SW 1271 (cell line): ENCODE measurements around the gene ARHGEF38.

ENCODE experiments used
- DNase-seq, 2 experiments: peaks; one replicate each; lab custom pipeline; 2025; lab: John Stamatoyannopoulos, UW

Gene ARHGEF38

DNA sequence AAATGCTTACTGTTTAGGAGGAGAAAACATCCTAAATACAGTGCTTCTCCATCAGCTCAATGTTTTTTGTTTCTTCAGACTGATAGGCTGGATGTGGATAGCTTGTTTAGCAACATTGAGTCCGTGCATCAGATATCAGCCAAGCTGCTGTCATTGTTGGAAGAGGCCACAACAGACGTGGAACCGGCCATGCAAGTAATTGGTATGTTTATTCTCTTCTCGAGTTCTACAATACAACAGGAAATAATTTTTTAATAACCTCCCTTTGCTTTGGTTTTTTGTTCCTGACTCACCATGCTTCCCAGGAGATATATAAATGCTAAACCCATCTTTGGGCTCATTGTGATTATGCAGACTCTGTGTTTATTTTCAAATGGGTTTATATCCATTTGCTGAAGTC is 60.9 kb downstream of the ARHGEF38 start:
- DNase-seq, result no peak

DNA sequence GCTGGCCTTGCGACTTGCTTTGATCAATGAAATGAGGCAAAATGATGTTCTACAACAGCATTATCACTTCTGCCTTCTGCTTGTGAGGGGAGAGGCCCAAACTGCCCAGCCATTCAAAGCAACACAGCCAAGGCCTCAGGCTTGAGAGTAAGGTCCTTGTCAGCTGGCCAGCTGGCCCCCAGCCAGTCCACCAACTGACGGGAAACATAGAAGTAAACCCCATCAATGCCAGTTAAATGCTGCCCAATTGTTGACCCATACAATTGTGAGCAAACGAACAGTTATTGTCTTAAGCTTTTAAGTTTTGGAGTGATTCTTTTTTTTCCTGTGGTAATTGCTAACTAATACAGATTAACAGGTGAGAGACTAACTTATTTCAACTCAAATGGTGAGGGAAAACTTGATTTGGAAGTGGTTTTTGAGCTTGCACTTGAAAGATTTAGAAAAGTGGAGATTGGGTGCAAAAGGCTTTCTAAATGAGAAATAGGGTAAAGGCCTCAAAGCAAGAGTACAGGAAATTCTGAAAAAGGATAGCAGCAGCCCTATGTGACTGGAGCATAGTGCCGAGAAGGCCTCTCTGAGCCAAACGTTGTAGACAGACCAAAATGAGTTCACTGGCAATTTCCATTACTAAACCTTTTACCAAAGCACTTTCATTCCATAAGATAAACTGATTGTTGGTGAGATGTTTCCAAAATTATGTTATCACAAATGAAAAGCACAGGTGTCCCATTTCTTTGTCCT is 66.9 kb downstream of the ARHGEF38 start:
- no peak for DNase-seq

DNA sequence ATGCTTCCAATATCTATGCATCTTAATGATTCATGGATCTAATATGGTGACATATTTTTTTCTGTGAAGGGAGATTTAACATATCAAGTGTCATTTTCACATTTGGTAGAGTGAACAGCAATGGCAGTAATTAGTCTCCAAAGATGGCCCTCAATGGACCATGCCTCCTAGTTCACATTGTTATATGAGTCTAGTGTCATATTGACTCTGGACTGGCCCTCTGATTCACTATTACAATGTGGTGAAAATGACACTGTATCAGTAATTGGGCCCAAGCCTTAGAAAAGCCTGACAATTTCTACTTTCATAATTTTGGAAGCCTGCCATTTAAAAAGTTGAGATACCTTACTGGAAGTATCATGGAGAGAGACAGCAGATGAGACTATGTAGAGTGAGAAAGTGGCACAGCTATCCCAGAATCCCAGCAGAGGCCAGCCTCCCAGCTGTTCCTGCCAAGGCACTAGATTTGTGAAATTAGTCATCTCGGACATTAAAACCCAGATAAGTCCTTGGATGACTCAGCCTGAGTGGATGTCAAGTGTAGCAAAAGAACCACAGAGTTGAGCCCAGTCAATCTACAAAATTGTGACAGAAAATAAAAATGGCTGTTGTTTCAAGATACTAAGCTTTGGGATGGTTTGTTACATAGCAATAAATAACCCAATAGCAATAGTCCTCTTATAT is 68.4 kb downstream of the ARHGEF38 start:
- DNase-seq, result no peak

DNA sequence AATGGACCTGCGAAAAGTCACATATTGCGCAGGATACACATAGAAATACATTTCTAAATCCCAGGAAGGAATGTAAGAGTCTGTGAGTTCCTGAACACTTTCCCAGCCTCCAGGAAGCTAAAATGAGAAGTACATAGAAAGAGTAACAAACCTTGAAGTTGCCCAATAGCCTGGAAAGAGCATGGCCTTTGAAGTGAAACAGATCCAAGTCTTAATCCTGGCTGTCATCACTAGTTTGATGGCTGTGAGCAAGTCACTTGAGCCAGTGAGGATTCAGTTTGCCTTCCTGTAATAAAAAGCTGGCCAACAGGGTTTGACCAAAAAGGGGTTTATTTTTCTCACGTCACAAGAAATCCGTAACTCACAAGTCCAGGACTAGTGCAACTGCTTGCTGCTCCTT is 69.8 kb downstream of the ARHGEF38 start:
- no peak for DNase-seq

DNA sequence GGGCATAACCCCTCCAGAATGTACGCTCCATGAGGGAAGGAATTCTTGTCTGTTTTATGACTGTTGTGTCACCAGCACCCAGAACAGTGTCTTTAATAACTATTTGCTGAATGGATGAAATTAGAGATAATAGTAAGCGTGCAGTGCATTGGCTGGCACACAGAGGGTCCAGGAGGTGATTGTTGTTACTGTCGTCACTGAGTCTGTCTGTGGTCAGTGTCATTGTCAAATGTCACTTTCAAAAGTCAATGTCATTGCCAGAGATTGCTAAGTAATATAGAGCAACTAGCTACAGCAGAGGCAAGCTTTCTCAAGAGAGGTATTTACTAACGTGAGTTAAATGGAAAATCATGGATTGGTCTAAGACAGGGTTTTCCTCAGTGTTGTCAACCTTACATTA is 70.7 kb downstream of the ARHGEF38 start:
- DNase-seq, result no peak

DNA sequence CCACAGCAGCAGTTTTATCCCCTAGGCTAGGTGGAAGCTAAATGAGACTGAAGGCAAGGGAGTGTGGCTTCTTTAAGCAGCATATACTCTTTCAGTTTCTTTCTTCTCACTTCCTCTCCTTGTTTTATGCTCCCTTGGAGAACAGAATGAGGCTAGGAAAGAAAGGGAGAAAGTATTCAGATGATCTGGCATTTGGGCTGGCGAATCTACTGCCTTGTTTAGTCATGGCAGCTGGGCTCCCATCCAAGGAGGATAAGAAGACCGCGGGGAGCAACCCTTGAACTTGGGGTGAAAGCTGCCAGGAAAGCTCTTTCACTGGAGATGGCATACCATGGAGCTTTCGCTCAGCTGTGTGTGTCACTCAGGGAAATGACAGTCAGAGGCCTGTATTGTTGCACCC is 72.1 kb downstream of the ARHGEF38 start:
- DNase-seq, result no peak

DNA sequence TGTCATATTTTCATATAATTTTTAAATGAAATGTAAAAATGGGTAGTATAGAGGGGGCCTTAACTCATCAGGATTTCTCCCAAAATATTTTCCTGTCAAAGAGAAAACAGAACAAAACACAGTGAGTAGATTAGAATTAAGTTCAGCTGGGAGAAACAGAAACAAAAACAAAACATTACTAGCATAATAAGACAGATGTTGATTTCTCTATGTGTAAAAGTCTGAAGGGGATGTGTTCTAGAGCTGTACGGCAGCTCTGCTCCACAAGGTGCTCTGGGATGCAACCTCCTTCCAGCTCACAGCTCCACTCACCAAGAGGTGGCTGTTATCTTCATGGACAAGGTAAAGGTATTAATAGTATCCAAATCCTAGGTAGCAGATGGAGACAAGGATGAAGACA is 72.8 kb downstream of the ARHGEF38 start:
- no peak for DNase-seq

DNA sequence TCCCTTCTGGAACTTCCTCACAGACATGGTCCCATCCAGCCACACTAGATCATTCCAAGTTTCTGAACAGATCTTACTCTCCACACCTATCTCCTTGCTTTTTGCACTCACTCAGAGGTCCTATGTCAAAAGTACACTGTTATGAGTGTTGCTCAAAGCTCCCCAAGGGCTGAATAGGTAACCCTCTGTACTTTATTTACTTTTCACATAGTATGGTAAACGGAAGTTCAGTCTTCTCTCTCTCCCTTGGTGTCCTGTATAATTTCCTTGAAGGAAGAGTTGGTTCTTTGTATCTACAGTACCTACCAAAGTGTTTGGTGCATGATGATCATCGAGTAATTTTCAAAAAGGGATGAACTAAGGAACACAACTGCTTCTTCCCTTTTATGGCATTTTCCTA is 74.4 kb downstream of the ARHGEF38 start:
- no peak for DNase-seq

DNA sequence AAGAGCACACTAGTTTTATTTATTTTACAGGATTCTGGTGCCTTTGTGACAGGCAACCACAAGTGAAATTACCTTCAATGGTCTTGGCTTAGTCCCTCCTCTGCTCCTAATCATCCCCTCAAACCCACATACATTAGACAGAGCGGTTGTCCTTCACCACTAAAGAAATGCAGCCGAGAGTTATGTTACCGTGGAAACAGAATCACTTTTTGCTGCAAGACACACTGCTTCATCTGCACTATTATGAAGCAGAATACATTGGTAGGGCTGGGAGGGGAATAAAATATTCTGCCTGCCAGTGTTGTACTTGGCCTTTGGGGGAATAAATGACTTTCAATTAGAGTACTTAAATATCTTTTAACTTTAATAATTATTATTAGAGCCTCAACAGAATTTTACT is 75.2 kb downstream of the ARHGEF38 start:
- DNase-seq, result no peak

DNA sequence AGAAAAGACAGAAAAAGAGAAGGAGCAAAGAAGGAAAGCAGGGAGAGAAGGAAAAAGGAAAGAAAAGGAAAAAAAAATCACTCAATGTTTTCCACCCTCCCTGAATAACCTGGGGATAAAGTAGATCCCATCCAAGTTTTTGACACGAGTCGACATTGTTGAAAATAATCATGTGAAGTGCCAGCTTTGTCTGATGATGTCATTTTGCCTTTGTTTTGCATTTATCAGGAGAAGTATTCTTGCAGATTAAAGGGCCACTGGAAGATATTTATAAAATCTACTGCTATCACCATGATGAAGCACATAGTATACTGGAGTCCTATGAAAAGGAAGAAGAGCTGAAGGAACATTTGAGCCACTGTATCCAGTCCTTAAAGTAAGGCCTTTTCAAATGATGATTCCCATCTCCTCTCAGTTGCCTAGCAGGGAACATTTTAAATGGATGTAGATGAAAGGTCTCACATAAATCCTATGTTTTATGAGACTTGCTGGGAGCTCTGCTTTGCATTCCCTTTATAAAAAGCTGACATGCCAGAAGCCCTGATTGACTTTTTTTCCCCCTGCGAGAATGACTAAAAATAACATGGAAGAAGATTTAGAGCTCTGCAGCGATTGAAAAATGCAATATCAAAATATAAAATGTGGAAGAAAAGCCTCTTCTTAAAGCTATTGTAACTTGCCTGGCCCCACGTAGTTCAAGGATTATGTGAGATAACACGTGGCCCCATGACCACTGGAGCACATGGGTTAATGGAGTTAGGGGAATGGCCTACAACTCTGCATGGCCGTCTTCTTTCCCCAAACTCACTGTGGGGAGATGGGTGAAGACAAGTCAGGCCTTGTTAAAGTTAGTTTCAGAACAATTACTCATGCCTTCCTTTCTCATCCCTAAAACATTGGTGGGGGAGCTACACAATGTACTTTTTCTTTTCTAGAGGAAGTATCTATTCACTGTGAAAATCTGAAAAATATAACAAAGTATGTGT is 78.5 kb downstream of the ARHGEF38 start:
- DNase-seq, result no peak

DNA sequence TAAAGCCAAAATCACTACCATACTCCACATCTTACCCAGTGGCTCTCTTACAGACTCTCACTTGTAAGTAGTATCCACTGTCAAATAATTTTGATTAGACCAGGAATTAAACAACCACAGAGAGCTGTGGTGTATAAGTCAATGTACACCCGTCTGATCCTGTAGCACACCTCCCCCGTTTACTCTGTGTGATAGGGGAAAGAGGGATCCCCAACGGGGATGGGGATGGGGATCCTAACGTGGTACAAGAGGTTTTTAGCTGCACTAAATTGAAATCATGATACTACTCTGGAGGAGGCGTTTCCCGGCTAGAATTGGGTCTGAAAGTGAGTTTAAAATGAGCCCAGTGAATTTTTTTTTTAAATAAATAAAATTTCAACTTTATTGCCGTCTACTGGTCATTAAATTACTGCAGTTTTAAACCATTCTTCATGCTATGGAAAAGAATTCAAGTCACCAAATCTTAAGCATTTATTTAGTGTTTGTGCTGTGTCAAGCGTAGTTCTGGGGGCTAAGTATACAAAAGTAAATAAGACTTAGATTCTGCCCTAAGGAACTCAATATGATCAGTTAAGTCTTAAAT is 79.5 kb downstream of the ARHGEF38 start:
- no peak for DNase-seq

DNA sequence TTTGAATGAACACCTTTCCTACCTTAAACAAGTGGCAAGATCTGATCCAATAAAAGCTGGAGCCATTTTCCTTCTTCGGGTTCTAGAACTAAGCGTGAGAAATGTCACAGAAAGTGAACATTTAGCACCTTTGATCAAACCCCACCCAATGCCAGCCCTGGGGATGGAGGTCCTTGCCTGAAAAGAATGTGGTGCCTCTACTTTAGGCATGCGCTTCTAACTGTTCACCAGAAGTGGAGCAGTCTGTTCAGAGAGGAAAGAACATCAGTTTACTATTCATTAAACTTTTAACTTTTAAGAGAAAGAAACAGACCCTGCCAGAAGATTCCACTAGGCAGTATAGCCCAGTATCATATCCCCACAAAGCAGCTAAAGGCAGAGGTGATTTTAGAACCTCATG is 80.2 kb downstream of the ARHGEF38 start:
- no peak for DNase-seq

DNA sequence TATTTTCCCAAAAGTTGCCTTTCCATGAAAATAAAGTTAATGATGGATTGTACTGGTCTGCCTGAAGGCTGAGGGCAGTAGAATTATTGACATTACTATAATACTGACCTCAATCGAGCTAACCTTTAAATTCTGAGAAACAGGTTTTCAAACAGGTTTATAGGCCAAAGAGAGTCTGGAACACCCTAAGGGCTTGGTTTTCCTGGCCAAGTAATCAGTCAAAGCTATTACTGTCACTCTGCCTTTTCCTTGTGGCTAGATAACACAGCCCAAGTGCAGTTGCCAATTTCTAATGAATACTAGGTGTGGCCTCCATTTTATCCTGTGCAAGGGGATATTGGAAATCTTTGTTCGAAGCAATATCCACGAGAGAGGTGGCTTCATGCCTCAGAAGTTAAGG is 80.8 kb downstream of the ARHGEF38 start:
- no peak for DNase-seq

DNA sequence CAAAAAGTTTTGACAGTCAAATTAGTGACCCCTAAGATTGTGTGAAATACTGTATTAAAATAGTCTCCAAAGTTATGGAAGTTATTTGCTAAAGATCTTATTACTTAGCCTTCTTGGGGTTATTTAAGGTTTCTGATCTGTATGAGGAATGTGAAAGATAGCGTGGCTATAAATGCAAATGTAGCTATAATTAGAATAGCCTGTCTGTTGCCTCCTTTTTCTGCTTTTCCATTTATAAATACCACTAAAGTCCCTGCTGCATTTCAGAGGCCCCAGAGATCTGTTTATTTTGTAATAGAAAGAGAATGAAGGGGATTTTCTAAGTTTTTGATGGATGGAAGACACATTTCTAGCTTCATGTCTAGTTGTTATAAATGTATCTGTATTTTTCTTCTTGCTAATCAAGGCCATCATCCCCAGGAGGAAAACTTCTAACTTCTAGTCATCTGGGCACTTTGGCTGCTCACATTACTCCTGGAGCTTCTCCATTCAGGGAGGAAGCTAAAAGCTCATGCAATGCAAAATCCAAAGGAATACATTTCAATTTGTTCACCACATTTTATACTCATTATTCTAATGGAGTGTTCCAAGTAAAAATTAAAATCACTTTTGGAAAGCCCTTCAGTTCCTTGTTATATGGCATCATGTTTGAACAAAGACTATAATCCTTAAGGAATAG is 82.1 kb downstream of the ARHGEF38 start:
- DNase-seq, result no peak

DNA sequence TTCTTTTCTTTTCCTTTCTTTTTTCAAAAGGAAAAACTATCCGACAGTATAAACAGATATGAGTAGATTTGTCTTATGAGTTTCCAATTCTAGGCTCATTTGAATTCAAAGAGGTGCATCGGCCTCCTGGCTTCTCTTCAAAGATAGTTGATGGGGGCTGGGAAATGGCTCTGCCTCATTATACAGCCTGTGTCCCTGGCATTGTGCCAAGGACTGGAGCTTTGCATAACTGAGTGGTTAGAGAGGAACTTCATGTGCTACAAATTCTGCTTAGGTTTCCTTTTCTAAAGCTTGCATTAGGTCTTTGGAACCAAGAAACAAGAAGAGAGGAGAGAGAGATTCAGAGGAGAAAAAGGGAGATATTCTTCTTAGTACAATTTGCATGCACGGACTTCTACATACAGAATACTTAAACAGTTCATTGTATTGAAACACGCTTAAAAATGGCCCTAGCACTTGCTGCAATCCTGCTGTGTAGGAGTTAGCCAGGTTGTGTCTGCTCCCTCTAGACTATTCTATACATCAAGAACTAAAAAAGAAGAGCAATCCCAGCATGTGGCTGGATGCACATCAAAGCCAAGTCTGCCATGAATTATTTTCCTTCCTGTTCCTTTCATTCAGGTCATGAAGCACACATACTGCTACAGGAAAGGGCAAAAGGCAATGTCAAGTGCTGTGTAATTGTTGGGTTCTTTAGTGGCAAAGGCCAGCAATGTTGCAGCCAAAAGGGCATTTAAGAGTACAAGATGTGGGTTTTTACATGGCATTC is 85.2 kb downstream of the ARHGEF38 start:
- DNase-seq, result no peak

DNA sequence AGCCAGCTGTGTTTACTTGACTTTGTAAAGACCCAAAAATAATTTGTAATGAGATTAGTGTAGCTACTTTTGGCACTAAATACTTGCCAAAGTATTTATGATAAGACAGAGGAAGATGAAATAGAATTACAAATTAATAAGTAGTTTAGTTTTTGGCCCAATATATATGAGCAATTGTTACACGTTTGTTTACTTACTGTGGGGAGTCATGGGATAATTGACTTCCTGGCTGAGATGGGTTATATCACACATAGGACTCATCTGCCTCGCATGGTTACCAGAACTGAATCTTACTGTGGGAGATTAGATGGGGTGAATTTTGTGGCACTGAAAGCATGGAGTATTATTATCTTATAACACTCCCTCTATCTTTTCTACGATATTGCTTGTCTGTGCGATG is 89.4 kb downstream of the ARHGEF38 start:
- no peak for DNase-seq

DNA sequence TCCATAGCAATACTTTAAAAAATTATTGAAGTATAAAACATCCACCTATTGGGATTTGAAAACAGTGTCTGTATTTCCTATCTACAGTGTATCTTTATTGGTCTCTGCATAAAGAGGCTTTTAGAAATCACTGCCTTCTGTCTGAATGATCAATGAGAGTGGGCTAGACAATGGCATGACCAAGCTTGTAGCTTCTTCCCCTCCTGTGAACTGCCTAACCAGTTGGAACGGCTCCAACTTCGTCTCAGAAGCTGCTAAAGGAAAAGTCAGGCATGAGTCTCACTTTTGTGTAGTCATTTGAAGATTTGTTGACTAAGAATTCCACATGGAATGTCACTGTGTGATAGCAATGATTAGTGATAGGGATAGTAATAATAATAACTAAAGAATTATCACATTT is 91.8 kb downstream of the ARHGEF38 start:
- no peak for DNase-seq

DNA sequence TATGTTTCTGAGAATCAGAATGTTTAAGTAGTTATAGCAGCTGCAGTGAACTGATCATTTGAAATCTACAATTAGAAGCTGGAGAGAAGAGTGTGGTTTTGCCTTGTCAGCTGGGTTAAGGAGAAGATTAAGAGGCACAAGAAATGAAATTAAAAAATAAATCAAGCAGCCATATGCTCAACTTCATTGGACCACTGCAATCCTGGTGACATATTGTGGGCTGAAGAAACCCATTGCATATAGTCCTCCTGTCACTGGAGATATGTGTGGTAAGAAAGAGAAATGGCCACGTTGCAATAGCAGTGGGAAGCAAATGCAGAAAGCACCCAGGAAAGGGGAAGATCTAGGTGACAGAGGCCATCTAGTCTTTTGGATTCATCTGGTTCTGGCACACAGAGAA is 93.0 kb downstream of the ARHGEF38 start:
- no peak for DNase-seq

DNA sequence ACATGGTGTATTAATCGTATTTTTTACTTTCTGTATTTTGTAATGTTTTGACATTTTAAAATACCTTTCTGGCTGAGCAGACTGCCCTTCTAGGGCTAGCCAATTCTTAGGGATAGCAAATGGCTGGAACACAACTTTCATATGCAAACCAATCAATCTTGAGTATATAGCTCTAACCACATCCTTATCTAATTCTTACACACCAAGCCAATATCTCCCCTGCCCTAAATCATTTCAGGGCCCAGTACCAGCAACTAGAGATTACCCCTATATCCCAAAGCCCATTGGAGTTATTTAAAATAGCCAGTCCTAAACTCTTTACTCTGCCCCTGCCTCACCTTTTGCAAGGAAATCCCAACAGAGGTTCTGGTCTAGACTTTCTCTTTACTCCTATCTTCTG is 97.8 kb downstream of the ARHGEF38 start:
- DNase-seq, result no peak

DNA sequence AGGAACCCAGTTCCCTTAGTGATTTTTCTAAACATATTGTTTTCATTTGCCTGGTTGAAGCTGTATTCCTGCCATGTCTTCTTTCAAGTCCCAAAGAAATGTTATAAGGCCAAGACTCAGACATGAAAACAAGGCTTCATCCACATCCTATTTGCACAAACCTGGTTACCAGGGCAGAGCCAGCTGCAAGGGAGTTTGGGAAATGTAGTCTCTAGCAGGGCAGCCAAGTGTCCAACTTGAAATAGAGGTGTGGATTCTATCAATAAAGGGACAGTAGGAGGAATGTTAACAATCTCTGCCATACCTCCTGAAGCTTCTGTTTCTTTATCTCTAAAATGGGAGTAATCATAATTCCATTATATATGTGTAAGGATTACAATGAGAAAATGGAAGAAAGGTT is 99.5 kb downstream of the ARHGEF38 start:
- DNase-seq, result no peak

DNA sequence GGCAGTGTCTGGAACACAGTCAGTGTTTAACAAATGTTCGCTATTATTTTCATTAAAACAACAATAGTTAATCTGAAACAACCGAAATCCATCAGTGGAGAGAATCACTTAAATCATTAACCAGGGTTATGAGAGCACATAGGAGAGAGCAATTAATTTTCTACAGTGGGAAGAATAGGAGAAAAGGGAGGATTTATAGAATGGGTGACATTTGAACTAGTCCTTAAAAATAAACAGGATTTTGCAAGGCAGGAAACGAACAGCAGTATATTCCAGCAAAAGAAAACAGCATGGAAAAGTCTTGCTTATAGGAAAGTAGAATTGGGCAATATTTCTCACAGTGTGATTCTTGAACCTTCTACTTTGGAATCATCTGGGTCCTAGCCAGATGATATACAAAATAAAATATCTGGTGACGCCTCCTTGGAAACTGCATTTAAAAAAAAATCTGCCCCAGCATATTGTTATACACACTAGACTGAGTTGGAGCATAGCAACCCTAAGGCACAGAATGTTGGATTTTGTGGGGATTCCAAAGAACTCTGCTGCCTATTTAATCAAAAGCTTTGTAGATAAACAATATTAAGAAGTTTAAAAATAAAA is 100.0 kb downstream of the ARHGEF38 start:
- DNase-seq, result no peak
